Measurements from ENCODE around the gene PTK7. TPM values are rescaled to one million over a fixed set of nuclear protein-coding genes. Genes with fewer than 3 reads are reported as not detected.
"Not testable (repeated sequence)": the region's sequence is repeated elsewhere in the genome, so short reads cannot be mapped to it uniquely, and the experiment has no call there.

The PTK7 gene
- total RNA-seq, 1 donor from 2014 or later = 308 TPM

GRCh38 chr6:43077981-43078511 lies 1.9 kb downstream of the PTK7 start:
- peak overlapping the region; percentile 54 for H3K27ac Mint-ChIP-seq
- no peaks in the 10 kb centered on the region for H3K9me3 Mint-ChIP-seq
- DNase-seq (ENCODE audit: low spot score in 2 of 2, unreplicated experiment in 2 of 2) = no peak
- H3K36me3 Mint-ChIP-seq = peaks cover 6% of the 10 kb centered on the region
- H3K4me1 Mint-ChIP-seq = peaks cover 46% of the 10 kb centered on the region
- peak overlapping the region; percentile 86 for H3K4me3 Mint-ChIP-seq
- H3K27me3 Mint-ChIP-seq (ENCODE audit: low read depth) = no peaks in the 10 kb centered on the region
- TF ChIP-seq CTCF (IDR thresholded peaks at IDR 0.05; ENCODE audit: unreplicated experiment) = no peak

- DNase-seq (ENCODE audit: low spot score in 2 of 2, unreplicated experiment in 2 of 2) = no peak
- H3K9me3 Mint-ChIP-seq = no peaks in the 10 kb centered on the region
- no peaks in the 10 kb centered on the region for H3K27me3 Mint-ChIP-seq (ENCODE audit: low read depth)
- H3K4me1 Mint-ChIP-seq = peaks cover 47% of the 10 kb centered on the region
- peaks cover 5% of the 10 kb centered on the region for H3K36me3 Mint-ChIP-seq
- no peak for TF ChIP-seq CTCF (IDR thresholded peaks at IDR 0.05; ENCODE audit: unreplicated experiment)
- peak overlapping the region; percentile 86 for H3K4me3 Mint-ChIP-seq
- peak overlapping the region; percentile 54 for H3K27ac Mint-ChIP-seq
These were observed 2.6 kb downstream of the PTK7 start for GRCh38 chr6:43078691-43079090.

- TF ChIP-seq CTCF (IDR thresholded peaks at IDR 0.05; ENCODE audit: unreplicated experiment) = no peak
- Mint-ChIP-seq H3K4me1 (peaks cover 30% of the 10 kb centered on the region), H3K27ac (peak overlapping the region; percentile 20), H3K4me3 (no peak overlapping the region), H3K36me3 (peaks cover 4% of the 10 kb centered on the region), H3K9me3 (no peaks in the 10 kb centered on the region), H3K27me3 (ENCODE audit: low read depth) (no peaks in the 10 kb centered on the region)
- DNase-seq (ENCODE audit: low spot score in 2 of 2, unreplicated experiment in 2 of 2) = no peak
These were observed 4.9 kb downstream of the PTK7 start for GRCh38 chr6:43081043-43081442.

- Mint-ChIP-seq H3K4me1 (peaks cover 30% of the 10 kb centered on the region), H3K27ac (peak overlapping the region; percentile 43)
- H3K4me3 Mint-ChIP-seq; H3K36me3 Mint-ChIP-seq; DNase-seq (ENCODE audit: low spot score in 2 of 2, unreplicated experiment in 2 of 2); H3K27me3 Mint-ChIP-seq (ENCODE audit: low read depth); H3K9me3 Mint-ChIP-seq: not testable (repeated sequence)
These were observed 5.8 kb downstream of the PTK7 start for GRCh38 chr6:43081922-43082321.

GRCh38 chr6:43082806-43083655 lies 6.9 kb downstream of the PTK7 start:
- no peak overlapping the region for H3K4me3 Mint-ChIP-seq
- no peaks in the 10 kb centered on the region for H3K27me3 Mint-ChIP-seq (ENCODE audit: low read depth)
- no peaks in the 10 kb centered on the region for H3K9me3 Mint-ChIP-seq
- DNase-seq (ENCODE audit: low spot score in 2 of 2, unreplicated experiment in 2 of 2) = no peak
- TF ChIP-seq CTCF (IDR thresholded peaks at IDR 0.05; ENCODE audit: unreplicated experiment) = no peak
- H3K4me1 Mint-ChIP-seq = peaks cover 25% of the 10 kb centered on the region
- H3K36me3 Mint-ChIP-seq = peaks cover 4% of the 10 kb centered on the region
- H3K27ac Mint-ChIP-seq = peak overlapping the region; percentile 31

GRCh38 chr6:43086022-43086658 lies 10.0 kb downstream of the PTK7 start:
- Mint-ChIP-seq H3K27ac (peak overlapping the region; percentile 69), H3K27me3 (ENCODE audit: low read depth) (no peaks in the 10 kb centered on the region), H3K9me3 (no peaks in the 10 kb centered on the region), H3K4me3 (no peak overlapping the region), H3K4me1 (peaks cover 38% of the 10 kb centered on the region), H3K36me3 (peaks cover under 1% of the 10 kb centered on the region)
- no peak for TF ChIP-seq CTCF (IDR thresholded peaks at IDR 0.05; ENCODE audit: unreplicated experiment)
- no peak for DNase-seq (ENCODE audit: low spot score in 2 of 2, unreplicated experiment in 2 of 2)

Data from mesothelial cell of epicardium (in vitro differentiated cells).